22Rv1 (cell line): ENCODE results near the gene STAMBP.

Experiments
- CTCF ChIP-seq: fragments of 450-650 bp; IDR thresholded peaks from 2 replicates; pipeline ENCODE4 v1.5.1; 2017; ENCODE audit warnings: mild to moderate bottlenecking
- ZFX ChIP-seq: fragments of 450-650 bp; IDR thresholded peaks from 2 replicates; pipeline ENCODE4 v1.6.1; 2017; ENCODE audit warnings: antibody characterized with exemption, borderline replicate concordance

- TF ChIP-seq CTCF = no peak
- no peak for TF ChIP-seq ZFX
These were observed 7.1 kb upstream of the STAMBP start for GRCh38 chr2:73821669-73822068.
